Measurements from ENCODE around the gene FOXL3.

The FOXL3 gene

DNA sequence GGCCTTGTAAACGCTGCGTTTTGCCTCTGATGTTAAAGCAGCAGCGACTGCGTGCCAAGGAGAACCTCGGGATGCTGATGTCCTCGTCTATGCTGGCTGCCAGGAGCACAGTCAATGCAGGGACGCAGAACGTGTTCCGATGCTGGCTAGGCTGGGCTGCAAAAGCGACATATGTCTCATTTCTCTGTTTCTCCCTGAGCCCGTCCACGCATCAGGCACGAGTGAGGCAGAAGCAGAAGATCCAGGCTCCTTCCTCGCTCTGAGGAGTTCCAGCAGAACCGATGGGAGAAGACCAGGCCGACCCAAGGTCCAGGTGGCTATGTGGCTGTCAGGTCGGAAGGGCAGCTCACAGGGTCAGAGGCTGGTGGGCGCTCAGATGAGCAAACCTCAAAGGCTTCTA is 3.7 kb upstream of the FOXL3 start:
- Histone ChIP-seq H3K9me3 (ENCODE audit: control insufficient read depth, insufficient read depth, low read depth, low read length) (no peaks in the 10 kb centered on the region), H3K4me3 (ENCODE audit: low read depth, low read length) (no peak overlapping the region), H3K27ac (ENCODE audit: extremely low read depth, low read depth, low read length) (no peak overlapping the region), H3K36me3 (ENCODE audit: control insufficient read depth in 2 of 2, insufficient read depth in 1 of 2, low read length in 2 of 2) (no peaks in the 10 kb centered on the region), H3K4me1 (ENCODE audit: control insufficient read depth, insufficient read depth, low read length) (no peaks in the 10 kb centered on the region)
- TF ChIP-seq ZBTB20 (tag by site-specific recombination; IDR thresholded peaks at IDR 0.05) = no peak
- TF ChIP-seq ZNF747 (tag by site-specific recombination; IDR thresholded peaks at IDR 0.05) = no peak
- no peak for TF ChIP-seq ZNF221 (tag by site-specific recombination; IDR thresholded peaks at IDR 0.05; ENCODE audit: borderline replicate concordance)
- TF ChIP-seq, protein P1, sequence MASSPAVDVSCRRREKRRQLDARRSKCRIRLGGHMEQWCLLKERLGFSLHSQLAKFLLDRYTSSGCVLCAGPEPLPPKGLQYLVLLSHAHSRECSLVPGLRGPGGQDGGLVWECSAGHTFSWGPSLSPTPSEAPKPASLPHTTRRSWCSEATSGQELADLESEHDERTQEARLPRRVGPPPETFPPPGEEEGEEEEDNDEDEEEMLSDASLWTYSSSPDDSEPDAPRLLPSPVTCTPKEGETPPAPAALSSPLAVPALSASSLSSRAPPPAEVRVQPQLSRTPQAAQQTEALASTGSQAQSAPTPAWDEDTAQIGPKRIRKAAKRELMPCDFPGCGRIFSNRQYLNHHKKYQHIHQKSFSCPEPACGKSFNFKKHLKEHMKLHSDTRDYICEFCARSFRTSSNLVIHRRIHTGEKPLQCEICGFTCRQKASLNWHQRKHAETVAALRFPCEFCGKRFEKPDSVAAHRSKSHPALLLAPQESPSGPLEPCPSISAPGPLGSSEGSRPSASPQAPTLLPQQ (tag by site-specific recombination; IDR thresholded peaks at IDR 0.05) = no peak
- TF ChIP-seq ZNF785 (tag by site-specific recombination; IDR thresholded peaks at IDR 0.05) = no peak
- TF ChIP-seq, protein P2, sequence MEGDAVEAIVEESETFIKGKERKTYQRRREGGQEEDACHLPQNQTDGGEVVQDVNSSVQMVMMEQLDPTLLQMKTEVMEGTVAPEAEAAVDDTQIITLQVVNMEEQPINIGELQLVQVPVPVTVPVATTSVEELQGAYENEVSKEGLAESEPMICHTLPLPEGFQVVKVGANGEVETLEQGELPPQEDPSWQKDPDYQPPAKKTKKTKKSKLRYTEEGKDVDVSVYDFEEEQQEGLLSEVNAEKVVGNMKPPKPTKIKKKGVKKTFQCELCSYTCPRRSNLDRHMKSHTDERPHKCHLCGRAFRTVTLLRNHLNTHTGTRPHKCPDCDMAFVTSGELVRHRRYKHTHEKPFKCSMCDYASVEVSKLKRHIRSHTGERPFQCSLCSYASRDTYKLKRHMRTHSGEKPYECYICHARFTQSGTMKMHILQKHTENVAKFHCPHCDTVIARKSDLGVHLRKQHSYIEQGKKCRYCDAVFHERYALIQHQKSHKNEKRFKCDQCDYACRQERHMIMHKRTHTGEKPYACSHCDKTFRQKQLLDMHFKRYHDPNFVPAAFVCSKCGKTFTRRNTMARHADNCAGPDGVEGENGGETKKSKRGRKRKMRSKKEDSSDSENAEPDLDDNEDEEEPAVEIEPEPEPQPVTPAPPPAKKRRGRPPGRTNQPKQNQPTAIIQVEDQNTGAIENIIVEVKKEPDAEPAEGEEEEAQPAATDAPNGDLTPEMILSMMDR (tag by site-specific recombination; IDR thresholded peaks at IDR 0.05) = no peak
- no peak for TF ChIP-seq SCRT1 (tag by site-specific recombination; IDR thresholded peaks at IDR 0.05; ENCODE audit: borderline replicate concordance)
- TF ChIP-seq, protein P3, sequence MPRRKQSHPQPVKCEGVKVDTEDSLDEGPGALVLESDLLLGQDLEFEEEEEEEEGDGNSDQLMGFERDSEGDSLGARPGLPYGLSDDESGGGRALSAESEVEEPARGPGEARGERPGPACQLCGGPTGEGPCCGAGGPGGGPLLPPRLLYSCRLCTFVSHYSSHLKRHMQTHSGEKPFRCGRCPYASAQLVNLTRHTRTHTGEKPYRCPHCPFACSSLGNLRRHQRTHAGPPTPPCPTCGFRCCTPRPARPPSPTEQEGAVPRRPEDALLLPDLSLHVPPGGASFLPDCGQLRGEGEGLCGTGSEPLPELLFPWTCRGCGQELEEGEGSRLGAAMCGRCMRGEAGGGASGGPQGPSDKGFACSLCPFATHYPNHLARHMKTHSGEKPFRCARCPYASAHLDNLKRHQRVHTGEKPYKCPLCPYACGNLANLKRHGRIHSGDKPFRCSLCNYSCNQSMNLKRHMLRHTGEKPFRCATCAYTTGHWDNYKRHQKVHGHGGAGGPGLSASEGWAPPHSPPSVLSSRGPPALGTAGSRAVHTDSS (tag by site-specific recombination; IDR thresholded peaks at IDR 0.05) = no peak
- no peak for TF ChIP-seq ZNF555 (tag by site-specific recombination; conservative IDR thresholded peaks at IDR 0.05)
- TF ChIP-seq YY1 (tag by site-specific recombination; IDR thresholded peaks at IDR 0.05) = no peak
- TF ChIP-seq, protein P4, sequence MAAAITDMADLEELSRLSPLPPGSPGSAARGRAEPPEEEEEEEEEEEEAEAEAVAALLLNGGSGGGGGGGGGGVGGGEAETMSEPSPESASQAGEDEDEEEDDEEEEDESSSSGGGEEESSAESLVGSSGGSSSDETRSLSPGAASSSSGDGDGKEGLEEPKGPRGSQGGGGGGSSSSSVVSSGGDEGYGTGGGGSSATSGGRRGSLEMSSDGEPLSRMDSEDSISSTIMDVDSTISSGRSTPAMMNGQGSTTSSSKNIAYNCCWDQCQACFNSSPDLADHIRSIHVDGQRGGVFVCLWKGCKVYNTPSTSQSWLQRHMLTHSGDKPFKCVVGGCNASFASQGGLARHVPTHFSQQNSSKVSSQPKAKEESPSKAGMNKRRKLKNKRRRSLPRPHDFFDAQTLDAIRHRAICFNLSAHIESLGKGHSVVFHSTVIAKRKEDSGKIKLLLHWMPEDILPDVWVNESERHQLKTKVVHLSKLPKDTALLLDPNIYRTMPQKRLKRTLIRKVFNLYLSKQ (tag by site-specific recombination; IDR thresholded peaks at IDR 0.05; ENCODE audit: borderline replicate concordance) = no peak
- no peak for TF ChIP-seq KLF9 (tag by site-specific recombination; IDR thresholded peaks at IDR 0.05; ENCODE audit: low read depth)
- no peak for TF ChIP-seq KLF17 (tag by site-specific recombination; IDR thresholded peaks at IDR 0.05)
- TF ChIP-seq ZNF138 (tag by site-specific recombination; IDR thresholded peaks at IDR 0.05; ENCODE audit: borderline replicate concordance) = no peak
- no peak for TF ChIP-seq ZNF239 (tag by site-specific recombination; IDR thresholded peaks at IDR 0.05)
- TF ChIP-seq MYNN (tag by site-specific recombination; IDR thresholded peaks at IDR 0.05; ENCODE audit: borderline replicate concordance) = no peak
- TF ChIP-seq, protein P5, sequence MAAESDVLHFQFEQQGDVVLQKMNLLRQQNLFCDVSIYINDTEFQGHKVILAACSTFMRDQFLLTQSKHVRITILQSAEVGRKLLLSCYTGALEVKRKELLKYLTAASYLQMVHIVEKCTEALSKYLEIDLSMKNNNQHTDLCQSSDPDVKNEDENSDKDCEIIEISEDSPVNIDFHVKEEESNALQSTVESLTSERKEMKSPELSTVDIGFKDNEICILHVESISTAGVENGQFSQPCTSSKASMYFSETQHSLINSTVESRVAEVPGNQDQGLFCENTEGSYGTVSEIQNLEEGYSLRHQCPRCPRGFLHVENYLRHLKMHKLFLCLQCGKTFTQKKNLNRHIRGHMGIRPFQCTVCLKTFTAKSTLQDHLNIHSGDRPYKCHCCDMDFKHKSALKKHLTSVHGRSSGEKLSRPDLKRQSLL (tag by site-specific recombination; IDR thresholded peaks at IDR 0.05) = no peak
- CTCF ChIA-PET = no interaction called here
- POLR2A ChIA-PET = no interaction called here

GRCh38 chr7:288671-289101 is 1.3 kb upstream of the FOXL3 start:
- no peak overlapping the region for H3K27ac ChIP-seq (ENCODE audit: extremely low read depth, low read depth, low read length)
- no peaks in the 10 kb centered on the region for H3K4me1 ChIP-seq (ENCODE audit: control insufficient read depth, insufficient read depth, low read length)
- no peaks in the 10 kb centered on the region for H3K36me3 ChIP-seq (ENCODE audit: control insufficient read depth in 2 of 2, insufficient read depth in 1 of 2, low read length in 2 of 2)
- no peaks in the 10 kb centered on the region for H3K9me3 ChIP-seq (ENCODE audit: control insufficient read depth, insufficient read depth, low read depth, low read length)
- ChIA-PET CTCF (no interaction called here), POLR2A (no interaction called here)
- H3K4me3 ChIP-seq (ENCODE audit: low read depth, low read length) = no peak overlapping the region
- no peak for TF ChIP-seq ZNF629 (tag by site-specific recombination; IDR thresholded peaks at IDR 0.05)
- TF ChIP-seq ZNF132 (tag by site-specific recombination; IDR thresholded peaks at IDR 0.05; ENCODE audit: borderline replicate concordance) = no peak
- no peak for TF ChIP-seq ZNF837 (tag by site-specific recombination; IDR thresholded peaks at IDR 0.05)
- no peak for TF ChIP-seq ZNF138 (tag by site-specific recombination; IDR thresholded peaks at IDR 0.05; ENCODE audit: borderline replicate concordance)
- TF ChIP-seq ZNF24 (tag by site-specific recombination; IDR thresholded peaks at IDR 0.05) = no peak
- TF ChIP-seq ELK4 (IDR thresholded peaks at IDR 0.05; ENCODE audit: borderline replicate concordance, low read depth, low read length) = no peak
